HEK293 (cell line): ENCODE results near the gene CHRM5.

ENCODE experiments used
- CTCF ChIA-PET: fragments of 350-600 bp; formaldehyde crosslinking; extraction: SDS; loops from one replicate; lab custom pipeline; 2021; ENCODE audit warnings: antibody characterized with exemption; lab: Yijun Ruan, JAX
- POLR2A ChIA-PET: fragments of 300-600 bp; formaldehyde crosslinking; extraction: SDS; loops from one replicate; lab custom pipeline; 2020; ENCODE audit warnings: antibody characterized with exemption, inconsistent platforms; lab: Yijun Ruan, JAX
- H3K27ac ChIP-seq: fragments of 200-500 bp; sonication (Bioruptor generic); 2 replicates; pipeline ENCODE4 v1.5.1; 2014; ENCODE audit warnings: low read depth, low read length, control low read depth, inconsistent platforms; ENCODE audit errors: extremely low read depth
- H3K36me3 ChIP-seq, 2 experiments: fragments of 200-500 bp in 1 of 2; sonication (Bioruptor generic) in 1 of 2; 1 replicate in 1 of 2; 2 replicates in 1 of 2; pipeline ENCODE4 v1.5.1; 2014 to 2017; ENCODE audit warnings: inconsistent platforms in 2 of 2, low read length in 2 of 2; ENCODE audit not compliant: control insufficient read depth in 2 of 2, insufficient read depth in 1 of 2
- H3K4me1 ChIP-seq: fragments of 200-500 bp; sonication (Bioruptor generic); 2 replicates; pipeline ENCODE4 v1.5.1; 2014; ENCODE audit warnings: mild to moderate bottlenecking, low read length, inconsistent platforms; ENCODE audit not compliant: control insufficient read depth, insufficient read depth
- H3K4me3 ChIP-seq: 2 replicates; pipeline ENCODE4 v1.5.1; 2011; ENCODE audit warnings: low read depth, mild to moderate bottlenecking, control low read depth, low read length, moderate library complexity
- H3K9me3 ChIP-seq: fragments of 200-500 bp; sonication (Bioruptor generic); 2 replicates; pipeline ENCODE4 v1.5.1; 2014; ENCODE audit warnings: low read depth, low read length, inconsistent platforms; ENCODE audit not compliant: control insufficient read depth, insufficient read depth
- REST ChIP-seq: fragments of 450-650 bp; formaldehyde crosslinking; IDR thresholded peaks from 2 replicates; pipeline ENCODE4 v1.5.1; 2016; ENCODE audit warnings: missing biosample characterization, missing genetic modification characterization
- ZNF169 ChIP-seq: fragments of 450-650 bp; formaldehyde crosslinking; IDR thresholded peaks from 2 replicates; pipeline ENCODE4 v1.5.1; 2016; ENCODE audit warnings: missing biosample characterization, missing genetic modification characterization
- ZNF174 ChIP-seq: fragments of 450-650 bp; formaldehyde crosslinking; IDR thresholded peaks from 2 replicates; pipeline ENCODE4 v1.5.0; 2017; ENCODE audit warnings: missing biosample characterization, mild to moderate bottlenecking, missing genetic modification characterization
- ZNF221 ChIP-seq: fragments of 450-650 bp; formaldehyde crosslinking; IDR thresholded peaks from 2 replicates; pipeline ENCODE4 v1.5.1; 2017; ENCODE audit warnings: missing biosample characterization, missing genetic modification characterization, borderline replicate concordance
- ZNF239 ChIP-seq: fragments of 450-650 bp; formaldehyde crosslinking; IDR thresholded peaks from 2 replicates; pipeline ENCODE4 v1.5.1; 2016; ENCODE audit warnings: missing biosample characterization, missing genetic modification characterization
- ZNF280D ChIP-seq: fragments of 450-650 bp; formaldehyde crosslinking; IDR thresholded peaks from 2 replicates; pipeline ENCODE4 v1.5.1; 2016; ENCODE audit warnings: missing biosample characterization, missing genetic modification characterization
- ZNF311 ChIP-seq: fragments of 450-650 bp; formaldehyde crosslinking; IDR thresholded peaks from 2 replicates; pipeline ENCODE4 v1.5.1; 2017; ENCODE audit warnings: missing biosample characterization, missing genetic modification characterization, borderline replicate concordance
- ZNF350 ChIP-seq: fragments of 450-650 bp; formaldehyde crosslinking; IDR thresholded peaks from 2 replicates; pipeline ENCODE4 v1.5.0; 2017; ENCODE audit warnings: missing biosample characterization, mild to moderate bottlenecking, missing genetic modification characterization
- ZNF354C ChIP-seq: fragments of 450-650 bp; formaldehyde crosslinking; IDR thresholded peaks from 2 replicates; pipeline ENCODE4 v1.5.1; 2016; ENCODE audit warnings: missing biosample characterization, missing genetic modification characterization, low read depth, borderline replicate concordance
- ZNF391 ChIP-seq: fragments of 450-650 bp; formaldehyde crosslinking; IDR thresholded peaks from 2 replicates; pipeline ENCODE4 v1.5.1; 2016; ENCODE audit warnings: low read depth, missing biosample characterization, missing genetic modification characterization, borderline replicate concordance
- ZNF398 ChIP-seq: fragments of 450-650 bp; formaldehyde crosslinking; IDR thresholded peaks from 2 replicates; pipeline ENCODE4 v1.5.1; 2017; ENCODE audit warnings: missing biosample characterization, missing genetic modification characterization
- ZNF404 ChIP-seq: fragments of 450-650 bp; formaldehyde crosslinking; IDR thresholded peaks from 2 replicates; pipeline ENCODE4 v1.5.1; 2017; ENCODE audit warnings: missing biosample characterization, missing genetic modification characterization
- ZNF654 ChIP-seq: fragments of 450-650 bp; formaldehyde crosslinking; IDR thresholded peaks from 2 replicates; pipeline ENCODE4 v1.5.1; 2016; ENCODE audit warnings: low read depth, missing biosample characterization, missing genetic modification characterization
- ZNF707 ChIP-seq: fragments of 450-650 bp; formaldehyde crosslinking; IDR thresholded peaks from 2 replicates; pipeline ENCODE4 v1.5.1; 2016; ENCODE audit warnings: missing biosample characterization, missing genetic modification characterization
- ZSCAN5A ChIP-seq: fragments of 450-650 bp; formaldehyde crosslinking; IDR thresholded peaks from 2 replicates; pipeline ENCODE4 v1.5.1; 2016; ENCODE audit warnings: missing biosample characterization, missing genetic modification characterization

The CHRM5 gene

GRCh38 chr15:33963831-33964664 lies 4.2 kb upstream of the CHRM5 start:
- ChIA-PET CTCF (interaction anchor here (0.5 to 1.5 kb wide), 7 partner anchors 8 to 482 kb away, joined by 3 to 8 read pairs (median 4); no protein-coding TSS in a partner anchor), POLR2A (interaction anchor here (0.7 kb wide), 1 partner anchor 146 kb away, joined by 4 read pairs; no protein-coding TSS in a partner anchor)
- no peak for TF ChIP-seq ZNF398 (tag by site-specific recombination)
- peak; percentile 54 for TF ChIP-seq ZNF654 (tag by site-specific recombination)
- TF ChIP-seq, all 188 proteins: peak for 1

GRCh38 chr15:33964665-33965040 lies 3.6 kb upstream of the CHRM5 start:
- TF ChIP-seq ZNF221 (tag by site-specific recombination), result no peak
- TF ChIP-seq, all 188 proteins: peak for 0
- no peaks in the 10 kb centered on the region for H3K9me3 ChIP-seq
- CTCF ChIA-PET, result interaction anchor here (1.0 to 1.5 kb wide), 6 partner anchors 9 to 674 kb away, joined by 3 to 7 read pairs (median 4); no protein-coding TSS in a partner anchor
- H3K4me3 ChIP-seq, result no peak overlapping the region
- H3K27ac ChIP-seq, result no peak overlapping the region
- POLR2A ChIA-PET, result no interaction called here
- H3K36me3 ChIP-seq, result no peaks in the 10 kb centered on the region
- no peaks in the 10 kb centered on the region for H3K4me1 ChIP-seq

More at GRCh38 chr15:33963831-33964664, 4.2 kb upstream of the CHRM5 start:
- Histone ChIP-seq H3K27ac (no peak overlapping the region), H3K4me3 (no peak overlapping the region), H3K4me1 (no peaks in the 10 kb centered on the region), H3K9me3 (no peaks in the 10 kb centered on the region), H3K36me3 (no peaks in the 10 kb centered on the region)

GRCh38 chr15:33968821-33969220 lies 524 bp downstream of the CHRM5 start:
- CTCF ChIA-PET, result interaction anchor here (0.6 to 3.1 kb wide), 5 partner anchors 24 to 234 kb away, joined by 3 to 9 read pairs (median 5); no protein-coding TSS in a partner anchor
- Histone ChIP-seq H3K36me3 (no peaks in the 10 kb centered on the region), H3K9me3 (no peaks in the 10 kb centered on the region), H3K4me1 (no peaks in the 10 kb centered on the region), H3K4me3 (no peak overlapping the region), H3K27ac (no peak overlapping the region)
- TF ChIP-seq ZNF174 (tag by site-specific recombination) (no peak), ZNF707 (no peak), ZNF239 (tag by site-specific recombination) (no peak), ZNF280D (tag by site-specific recombination) (no peak), ZNF354C (tag by site-specific recombination) (no peak), ZNF404 (no peak), ZNF311 (tag by site-specific recombination) (no peak), REST (tag by site-specific recombination) (no peak), ZNF169 (tag by site-specific recombination) (no peak), ZNF350 (tag by site-specific recombination) (no peak), ZSCAN5A (tag by site-specific recombination) (no peak), ZNF391 (tag by site-specific recombination) (no peak)
- POLR2A ChIA-PET, result no interaction called here
